ENCODE data around the gene RUNX2. TPM values are rescaled to one million over a fixed set of nuclear protein-coding genes. Genes with fewer than 3 reads are reported as not detected.

The RUNX2 gene
- total RNA-seq, 1 experiment from 2014 or later, result 6.8 TPM

GRCh38 chr6:45411959-45412358, 83.8 kb downstream of the RUNX2 start:
- no peak for DNase-seq (ENCODE audit: low spot score)

- no peak for DNase-seq (ENCODE audit: low spot score)
These were observed 87.2 kb downstream of the RUNX2 start for GRCh38 chr6:45415315-45415714.

GRCh38 chr6:45415788-45416518, 87.8 kb downstream of the RUNX2 start:
- no peak for DNase-seq (ENCODE audit: low spot score)

GRCh38 chr6:45416700-45417099, 88.6 kb downstream of the RUNX2 start:
- DNase-seq (ENCODE audit: low spot score), result no peak

- DNase-seq (ENCODE audit: low spot score), result no peak
These were observed 89.3 kb downstream of the RUNX2 start for GRCh38 chr6:45417436-45417835.

- peak; percentile 92 for DNase-seq (ENCODE audit: low spot score)
These were observed 91.5 kb downstream of the RUNX2 start for GRCh38 chr6:45419571-45420082.

GRCh38 chr6:45420083-45420908, 92.2 kb downstream of the RUNX2 start:
- peak; percentile 58 for DNase-seq (ENCODE audit: low spot score)

GRCh38 chr6:45420909-45421708, 93.0 kb downstream of the RUNX2 start:
- DNase-seq (ENCODE audit: low spot score), result peak; percentile 55

- DNase-seq (ENCODE audit: low spot score), result peak; percentile 75
These were observed 93.8 kb downstream of the RUNX2 start for GRCh38 chr6:45421709-45422502.

- peak; percentile 20 for DNase-seq (ENCODE audit: low spot score)
These were observed 94.5 kb downstream of the RUNX2 start for GRCh38 chr6:45422503-45423110.

- DNase-seq (ENCODE audit: low spot score), result no peak
These were observed 95.1 kb downstream of the RUNX2 start for GRCh38 chr6:45423111-45423823.

GRCh38 chr6:45423824-45424450, 95.8 kb downstream of the RUNX2 start:
- no peak for DNase-seq (ENCODE audit: low spot score)

GRCh38 chr6:45424451-45424861, 96.3 kb downstream of the RUNX2 start:
- DNase-seq (ENCODE audit: low spot score), result no peak

- DNase-seq (ENCODE audit: low spot score), result no peak
These were observed 98.1 kb downstream of the RUNX2 start for GRCh38 chr6:45426251-45426650.

GRCh38 chr6:45427726-45428125, 99.6 kb downstream of the RUNX2 start:
- no peak for DNase-seq (ENCODE audit: low spot score)

GRCh38 chr6:45428727-45429126, 100.6 kb downstream of the RUNX2 start:
- no peak for DNase-seq (ENCODE audit: low spot score)

GRCh38 chr6:45430590-45431202, 102.6 kb downstream of the RUNX2 start:
- DNase-seq (ENCODE audit: low spot score), result no peak

- no peak for DNase-seq (ENCODE audit: low spot score)
These were observed 103.4 kb downstream of the RUNX2 start for GRCh38 chr6:45431317-45432065.

Data from HT-29 (cell line).